GM23248 (cell line): Measurements from ENCODE around the gene UBE2F. TPM values are rescaled to one million over a fixed set of nuclear protein-coding genes. Genes with fewer than 3 reads are reported as not detected.

Experiments
- DNase-seq: peaks from one replicate; pipeline ENCODE4 v3.0.0-alpha.2; 2015
- H2AFZ ChIP-seq: fragments of 200-600 bp; sonication (generic); 2 replicates; pipeline ENCODE4 v1.6.1; 2016; ENCODE audit warnings: antibody characterized with exemption
- H3F3A ChIP-seq: fragments of 200-600 bp; sonication (generic); 2 replicates; pipeline ENCODE4 v1.6.1; 2016; ENCODE audit warnings: mild to moderate bottlenecking, antibody characterized with exemption, mixed run types; ENCODE audit not compliant: insufficient read depth
- H3K27ac ChIP-seq: fragments of 200-600 bp; sonication (generic); 2 replicates; pipeline ENCODE4 v1.5.1; 2016; ENCODE audit warnings: mild to moderate bottlenecking
- H3K27me3 ChIP-seq: fragments of 200-600 bp; sonication (generic); replicated peaks from 2 replicates; pipeline ENCODE4 v1.6.1; 2016; ENCODE audit warnings: mild to moderate bottlenecking; ENCODE audit not compliant: insufficient read depth
- H3K36me3 ChIP-seq: fragments of 200-600 bp; sonication (generic); 2 replicates; pipeline ENCODE4 v1.6.1; 2016; ENCODE audit warnings: low read depth, mild to moderate bottlenecking
- H3K4me1 ChIP-seq: fragments of 200-600 bp; sonication (generic); 2 replicates; pipeline ENCODE4 v1.6.1; 2016; ENCODE audit warnings: mild to moderate bottlenecking; ENCODE audit not compliant: insufficient read depth
- H3K4me2 ChIP-seq: fragments of 200-600 bp; sonication (generic); one replicate; pipeline ENCODE4 v1.6.1; 2016; ENCODE audit warnings: mild to moderate bottlenecking; ENCODE audit not compliant: unreplicated experiment
- H3K4me3 ChIP-seq: fragments of 200-600 bp; sonication (generic); 2 replicates; pipeline ENCODE4 v1.5.1; 2016; ENCODE audit warnings: mild to moderate bottlenecking
- H3K79me2 ChIP-seq: fragments of 200-600 bp; sonication (generic); 2 replicates; pipeline ENCODE4 v1.6.1; 2016; ENCODE audit warnings: mild to moderate bottlenecking; ENCODE audit not compliant: insufficient read depth
- H3K9ac ChIP-seq: fragments of 200-600 bp; sonication (generic); 2 replicates; pipeline ENCODE4 v1.6.1; 2016; ENCODE audit warnings: mild to moderate bottlenecking
- H3K9me2 ChIP-seq: fragments of 200-600 bp; sonication (generic); 2 replicates; pipeline ENCODE4 v1.6.1; 2016; ENCODE audit warnings: mixed run types, mild to moderate bottlenecking, moderate library complexity; ENCODE audit not compliant: insufficient read depth
- H3K9me3 ChIP-seq: fragments of 200-600 bp; sonication (generic); one replicate; pipeline ENCODE4 v1.6.1; 2017; ENCODE audit warnings: low read depth
- H4K20me1 ChIP-seq: fragments of 200-600 bp; sonication (generic); 2 replicates; pipeline ENCODE4 v1.6.0; 2016; ENCODE audit not compliant: insufficient read depth
- EZH2 ChIP-seq: fragments of 200-600 bp; sonication (generic); IDR thresholded peaks from 2 replicates; pipeline ENCODE4 v1.6.1; 2018; ENCODE audit warnings: antibody characterized with exemption, mild to moderate bottlenecking; ENCODE audit not compliant: insufficient read depth, poor library complexity, severe bottlenecking
- EZH2phosphoT487 ChIP-seq: fragments of 200-600 bp; sonication (generic); IDR thresholded peaks from 2 replicates; pipeline ENCODE4 v1.6.1; 2018; ENCODE audit warnings: antibody characterized with exemption, moderate library complexity, mild to moderate bottlenecking, low read depth; ENCODE audit not compliant: insufficient read depth
- WGBS, 2 experiments: methylation state at CpG; one replicate each; pipeline ENCODE4 v1.1.6; 2015 to 2017; ENCODE audit warnings: low lambda C conversion rate in 2 of 2, low coverage in 1 of 2; ENCODE audit errors: missing lambda C conversion rate in 2 of 2; 5-methylcytosine and 5-hydroxymethylcytosine counted together
- in situ Hi-C: fragments of 300-500 bp; cut with MboI; formaldehyde crosslinking; loops from 2 replicates; pipeline ENCODE4 v1.15.0; 2020
- polyA plus RNA-seq: library from polyadenylated mRNA; unstranded; fragments of >200 nt; fragmentation: Nextera tagmentation; extraction: Ambion mirVana; gene quantifications from 2 replicates; pipeline ENCODE4 v1.2.1, GENCODE V29; 2016
- total RNA-seq: library from RNA; depleted of rRNA; stranded (reverse); fragments of >200 nt; shearing (Covaris generic); gene quantifications from 2 replicates; pipeline ENCODE4 v1.2.3, GENCODE V29; 2014

UBE2F gene
- total and polyA plus RNA-seq, 2 experiments from 2014 or later, result 88.7 to 129 TPM

- Histone ChIP-seq H4K20me1 (no peaks in the 10 kb centered on the region), H3K27ac (no peak overlapping the region), H3K27me3 (no peaks in the 10 kb centered on the region), H3K9ac (no peak overlapping the region), H3K36me3 (peaks cover 1% of the 10 kb centered on the region), H2AFZ (no peak overlapping the region), H3K79me2 (peaks cover 6% of the 10 kb centered on the region; the same call in 1 of the 2 replicates), H3K4me1 (no peaks in the 10 kb centered on the region), H3F3A (no peaks in the 10 kb centered on the region), H3K9me2 (no peaks in the 10 kb centered on the region), H3K4me3 (no peak overlapping the region), H3K9me3 (no peaks in the 10 kb centered on the region), H3K4me2 (no peak overlapping the region)
- DNase-seq, result peak; percentile 11
- no peak for TF ChIP-seq EZH2
- 57 to 66% methylated on average over 4 of the region's 4 CpGs for WGBS, 2 experiments
- in situ Hi-C loops, result no loop called here
These were observed 60.2 kb downstream of the UBE2F start for GRCh38 chr2:238027058-238027457.

GRCh38 chr2:238027591-238028415 is 61.0 kb downstream of the UBE2F start:
- in situ Hi-C loops, result no loop called here
- 78 to 79% methylated on average over 9 of the region's 9 CpGs for WGBS, 2 experiments

GRCh38 chr2:238029853-238030252 is 63.0 kb downstream of the UBE2F start:
- Histone ChIP-seq H3K4me3 (no peak overlapping the region), H3K27ac (no peak overlapping the region), H2AFZ (no peak overlapping the region), H3K36me3 (peaks cover 10% of the 10 kb centered on the region), H3K27me3 (no peaks in the 10 kb centered on the region), H3K79me2 (no peaks in the 10 kb centered on the region), H3K4me1 (no peaks in the 10 kb centered on the region), H3F3A (no peaks in the 10 kb centered on the region), H3K4me2 (no peak overlapping the region), H3K9me3 (no peaks in the 10 kb centered on the region), H4K20me1 (no peaks in the 10 kb centered on the region), H3K9me2 (no peaks in the 10 kb centered on the region), H3K9ac (no peak overlapping the region)
- no peak for DNase-seq
- in situ Hi-C loops, result no loop called here
- 97 to 100% methylated on average over 3 of the region's 3 CpGs for WGBS, 2 experiments
- no peak for TF ChIP-seq EZH2phosphoT487
- no peak for TF ChIP-seq EZH2

More at GRCh38 chr2:238027591-238028415, 61.0 kb downstream of the UBE2F start:
- H3K36me3 ChIP-seq, result peaks cover 5% of the 10 kb centered on the region
- H3F3A ChIP-seq, result no peaks in the 10 kb centered on the region
- TF ChIP-seq EZH2phosphoT487, result no peak
- TF ChIP-seq EZH2, result no peak
- no peak overlapping the region for H3K27ac ChIP-seq
- no peaks in the 10 kb centered on the region for H4K20me1 ChIP-seq
- H3K9me2 ChIP-seq, result no peaks in the 10 kb centered on the region
- H3K9ac ChIP-seq, result no peak overlapping the region
- no peak for DNase-seq
- H3K4me1 ChIP-seq, result no peaks in the 10 kb centered on the region
- no peak overlapping the region for H3K4me3 ChIP-seq
- H3K4me2 ChIP-seq, result no peak overlapping the region
- H3K9me3 ChIP-seq, result no peaks in the 10 kb centered on the region
- H3K27me3 ChIP-seq, result no peaks in the 10 kb centered on the region
- 0 out of 2 replicates have a peak, but pooled peaks cover under 1% of the 10 kb centered on the region for H3K79me2 ChIP-seq
- no peak overlapping the region for H2AFZ ChIP-seq

- Histone ChIP-seq H3K36me3 (peaks cover 11% of the 10 kb centered on the region), H3K4me3 (no peak overlapping the region), H3K27me3 (no peaks in the 10 kb centered on the region), H4K20me1 (no peaks in the 10 kb centered on the region), H2AFZ (no peak overlapping the region), H3K27ac (no peak overlapping the region), H3K4me1 (no peaks in the 10 kb centered on the region), H3K9me3 (no peaks in the 10 kb centered on the region), H3K9me2 (no peaks in the 10 kb centered on the region), H3F3A (no peaks in the 10 kb centered on the region), H3K4me2 (no peak overlapping the region), H3K79me2 (no peaks in the 10 kb centered on the region), H3K9ac (no peak overlapping the region)
- WGBS, 2 experiments, result 91 to 97% methylated on average over 8 of the region's 8 CpGs
- DNase-seq, result no peak
- in situ Hi-C loops, result no loop called here
- TF ChIP-seq EZH2phosphoT487, result no peak
- no peak for TF ChIP-seq EZH2
These were observed 63.8 kb downstream of the UBE2F start for GRCh38 chr2:238030422-238031155.
